Posterior vena cava (tissue), 2 donors: ENCODE measurements around the gene IMPA2. TPM values are rescaled to one million over a fixed set of nuclear protein-coding genes. Genes with fewer than 3 reads are reported as not detected.
"Not testable (repeated sequence)": the region's sequence is repeated elsewhere in the genome, so short reads cannot be mapped to it uniquely, and the experiment has no call there.

Experiments used
- DNase-seq: peaks from one replicate; pipeline ENCODE4 v3.0.0-alpha.2; 2020; ENCODE audit warnings: low spot score
- intact Hi-C, 2 donors: fragments of 100-400 bp; cut with DNase I; formaldehyde crosslinking; loops; one replicate each; pipeline versions ENCODE4 v1.14.1 to v1.14.2; 2022 to 2023
- total RNA-seq, 2 donors: library from RNA; stranded (reverse); fragmentation: NEBNext Ultra II Directional; extraction: Animal tissue kit (Norgen Biotek cat#: 25700); gene quantifications; one replicate each; pipeline ENCODE4 v1.2.1, GENCODE V29; 2021
- donor health status: DM: yes; HTN: yes; CAD: no.
- donor health status: DM: yes; HTN: yes; CAD: no.

IMPA2 gene
- total RNA-seq, 2 donors from 2014 or later: 14.9 to 31.5 TPM

- intact Hi-C loops: no loop called here
- peak; percentile 69 for DNase-seq
These were observed 75.0 kb downstream of the IMPA2 start for GRCh38 chr18:12056034-12056883.

GRCh38 chr18:12056884-12057402, 75.6 kb downstream of the IMPA2 start:
- no peak for DNase-seq
- intact Hi-C loops: no loop called here

- peak; percentile 66 for DNase-seq
- intact Hi-C loops: no loop called here
These were observed 76.2 kb downstream of the IMPA2 start for GRCh38 chr18:12057419-12058039.

GRCh38 chr18:12059334-12060181, 78.3 kb downstream of the IMPA2 start:
- intact Hi-C loops: loop anchor here in 1 of 2 donors (10.0 kb wide), 1 partner anchor 55 kb away; no protein-coding TSS in a partner anchor
- DNase-seq: peak; percentile 57

- no peak for DNase-seq
- intact Hi-C loops: loop anchor here in 1 of 2 donors (10.0 kb wide), 1 partner anchor 56 kb away; no protein-coding TSS in a partner anchor
These were observed 79.0 kb downstream of the IMPA2 start for GRCh38 chr18:12060182-12060870.

GRCh38 chr18:12061685-12062084, 80.4 kb downstream of the IMPA2 start:
- DNase-seq: no peak
- intact Hi-C loops: loop anchor here in 1 of 2 donors (10.0 kb wide), 1 partner anchor 57 kb away; no protein-coding TSS in a partner anchor

GRCh38 chr18:12062974-12063373, 81.7 kb downstream of the IMPA2 start:
- DNase-seq: no peak
- intact Hi-C loops: loop anchor here in 1 of 2 donors (10.0 kb wide), 1 partner anchor 58 kb away; no protein-coding TSS in a partner anchor

GRCh38 chr18:12064086-12064763, 82.9 kb downstream of the IMPA2 start:
- intact Hi-C loops: loop anchor here in 1 of 2 donors (10.0 kb wide), 1 partner anchor 59 kb away; no protein-coding TSS in a partner anchor
- no peak for DNase-seq

GRCh38 chr18:12065397-12065796, 84.1 kb downstream of the IMPA2 start:
- no peak for DNase-seq
- intact Hi-C loops: loop anchor here in 1 of 2 donors (10.0 kb wide), 1 partner anchor 61 kb away; no protein-coding TSS in a partner anchor

- intact Hi-C loops: loop anchor here in 1 of 2 donors (10.0 kb wide), 1 partner anchor 62 kb away; no protein-coding TSS in a partner anchor
- DNase-seq: no peak
These were observed 85.7 kb downstream of the IMPA2 start for GRCh38 chr18:12066910-12067511.

- intact Hi-C loops: loop anchor here in 1 of 2 donors (10.0 kb wide), 1 partner anchor 63 kb away; no protein-coding TSS in a partner anchor
- no peak for DNase-seq
These were observed 86.4 kb downstream of the IMPA2 start for GRCh38 chr18:12067671-12068070.

GRCh38 chr18:12068316-12068949, 87.1 kb downstream of the IMPA2 start:
- intact Hi-C loops: loop anchor here in 1 of 2 donors (10.0 kb wide), 1 partner anchor 64 kb away; no protein-coding TSS in a partner anchor
- peak; percentile 74 for DNase-seq

GRCh38 chr18:12068950-12069320, 87.6 kb downstream of the IMPA2 start:
- intact Hi-C loops: loop anchor here in 1 of 2 donors (10.0 kb wide), 1 partner anchor 64 kb away; no protein-coding TSS in a partner anchor
- no peak for DNase-seq

- DNase-seq, intact Hi-C loops: not testable (repeated sequence)
These were observed 89.8 kb downstream of the IMPA2 start for GRCh38 chr18:12071066-12071465.

- intact Hi-C loops: no loop called here
- no peak for DNase-seq
These were observed 91.7 kb downstream of the IMPA2 start for GRCh38 chr18:12072996-12073395.

GRCh38 chr18:12074736-12075135, 93.4 kb downstream of the IMPA2 start:
- intact Hi-C loops: no loop called here
- DNase-seq: no peak
